Panc1 (cell line): Measurements from ENCODE around the gene CRISPLD2. TPM values are rescaled to one million over a fixed set of nuclear protein-coding genes. Genes with fewer than 3 reads are reported as not detected.
A peak's percentile ranks its signal among the peaks of the same experiment; 100 is the strongest.
"Not testable (repeated sequence)": the region's sequence is repeated elsewhere in the genome, so short reads cannot be mapped to it uniquely, and the experiment has no call there.

Experiments used
- ATAC-seq: fragments of 200-7000 bp; cut with Tn5 transposase; 2 replicates; pipeline ENCODE4 v1.9.1; 2020; ENCODE audit warnings: mild to moderate bottlenecking, moderate library complexity
- BruUV-seq: library from RNA; stranded (reverse); fragments of 400-500 nt; replicated peaks from 2 replicates; lab custom pipeline; 2021; lab: Mats Ljungman, UMichigan
- CTCF ChIA-PET: fragments of 300-600 bp; sonication (Branson Sonifier 250); formaldehyde crosslinking; loops from one replicate; lab custom pipeline; 2022; ENCODE audit warnings: antibody characterized with exemption; lab: Charles Lee
- POLR2A ChIA-PET: fragments of 300-600 bp; sonication (Branson Sonifier 250); formaldehyde crosslinking; loops from one replicate; lab custom pipeline; 2022; ENCODE audit warnings: antibody characterized with exemption; lab: Charles Lee
- DNase-seq: peaks from one replicate; pipeline ENCODE4 v3.0.0-alpha.2; 2010; ENCODE audit warnings: low read depth, low spot score
- H3K27ac ChIP-seq: 2 replicates; pipeline ENCODE4 v1.5.1; 2011; ENCODE audit warnings: mild to moderate bottlenecking, low read length, inconsistent platforms
- H3K27me3 ChIP-seq: fragments of 200-500 bp; sonication (Bioruptor generic); 2 replicates; pipeline ENCODE4 v1.6.0; 2014; ENCODE audit warnings: low read length, inconsistent platforms; ENCODE audit not compliant: control insufficient read depth, insufficient read depth
- H3K36me3 ChIP-seq: fragments of 200-500 bp; sonication (Bioruptor generic); 2 replicates; pipeline ENCODE4 v1.5.1; 2014; ENCODE audit warnings: inconsistent platforms, mild to moderate bottlenecking, low read length, moderate library complexity; ENCODE audit not compliant: control insufficient read depth, insufficient read depth
- H3K4me1 ChIP-seq: 2 replicates; pipeline ENCODE4 v1.5.1; 2011; ENCODE audit warnings: inconsistent platforms, mild to moderate bottlenecking, low read length, moderate library complexity; ENCODE audit not compliant: control insufficient read depth, insufficient read depth
- H3K4me3 ChIP-seq, 2 experiments: 2 replicates each; pipeline ENCODE4 v1.5.1; 2011 to 2012; ENCODE audit warnings: low read depth in 2 of 2, low read length in 2 of 2, mild to moderate bottlenecking in 2 of 2, inconsistent platforms in 1 of 2, moderate library complexity in 1 of 2
- H3K9me3 ChIP-seq: fragments of 200-500 bp; sonication (Bioruptor generic); 2 replicates; pipeline ENCODE4 v1.5.1; 2014; ENCODE audit warnings: low read depth, mild to moderate bottlenecking, inconsistent platforms, low read length, moderate library complexity; ENCODE audit not compliant: control insufficient read depth, insufficient read depth
- CTCF ChIP-seq: fragments of 450-650 bp; IDR thresholded peaks from 2 replicates; pipeline ENCODE4 v1.5.1; 2017; ENCODE audit warnings: mild to moderate bottlenecking
- POLR2AphosphoS5 ChIP-seq: IDR thresholded peaks from 2 replicates; pipeline ENCODE4 v1.6.1; 2012; ENCODE audit warnings: mild to moderate bottlenecking, low read depth, low read length, moderate library complexity
- REST ChIP-seq, 2 experiments: IDR thresholded peaks; 2 replicates each; pipeline ENCODE4 v1.6.1; 2011 to 2012; ENCODE audit warnings: low read depth in 2 of 2, control low read depth in 1 of 2, low read length in 1 of 2, mild to moderate bottlenecking in 1 of 2, moderate library complexity in 1 of 2; ENCODE audit not compliant: insufficient read depth in 1 of 2
- SIN3A ChIP-seq: IDR thresholded peaks from 2 replicates; pipeline ENCODE4 v1.6.1; 2012; ENCODE audit warnings: low read depth, mild to moderate bottlenecking, low read length, moderate library complexity, borderline replicate concordance; ENCODE audit not compliant: insufficient read depth
- TCF7L2 ChIP-seq: IDR thresholded peaks from 2 replicates; pipeline ENCODE4 v1.6.1; 2011; ENCODE audit warnings: mild to moderate bottlenecking, low read depth, low read length, inconsistent platforms
- in situ Hi-C: cut with HindIII; loops from 2 replicates; pipeline ENCODE4 v1.10.0; 2016; ENCODE audit warnings: low sequenced_read_pairs, low pct_unique_long_range_greater_than_20kb
- intact Hi-C: fragments of 100-400 bp; cut with micrococcal nuclease; formaldehyde crosslinking; loops from one replicate; pipeline ENCODE4 v1.10.0; 2022; ENCODE audit not compliant: unreplicated experiment
- total RNA-seq: library from RNA; stranded (reverse); gene quantifications from one replicate; pipeline ENCODE4 v1.2.1, GENCODE V29; 2021; ENCODE audit not compliant: unreplicated experiment

Gene CRISPLD2
- total RNA-seq, 1 experiment from 2014 or later, result 12.9 TPM

- POLR2A ChIA-PET, result interaction anchor here (0.7 kb wide), 1 partner anchor 136 kb away, joined by 4 read pairs; no protein-coding TSS in a partner anchor
- DNase-seq (no peak), ATAC-seq (peak; percentile 70)
- CTCF ChIA-PET, result interaction anchor here (0.6 kb wide), 1 partner anchor 143 kb away, joined by 3 read pairs; no protein-coding TSS in a partner anchor
- Histone ChIP-seq H3K9me3 (no peaks in the 10 kb centered on the region), H3K27ac (no peak overlapping the region), H3K4me3 (no peak overlapping the region), H3K36me3 (no peaks in the 10 kb centered on the region), H3K4me1 (peaks cover 4% of the 10 kb centered on the region), H3K27me3 (no peaks in the 10 kb centered on the region)
- intact Hi-C loops (no loop called here), in situ Hi-C loops (no loop called here)
- no TSS peak for BruUV-seq
- TF ChIP-seq CTCF, result no peak
- TF ChIP-seq SIN3A, result no peak
- no peak for TF ChIP-seq TCF7L2
- TF ChIP-seq REST (IDR thresholded peaks at IDR 0.05; ENCODE audit: insufficient read depth in 1 of 2, low read depth in 2 of 2, low read length in 1 of 2), result no peak
- TF ChIP-seq POLR2AphosphoS5, result no peak
Observed at GRCh38 chr16:84829168-84829965, 9.6 kb downstream of the CRISPLD2 start.

- CTCF ChIA-PET, result no interaction called here
- TF ChIP-seq CTCF (no peak), SIN3A (no peak), POLR2AphosphoS5 (no peak), REST (IDR thresholded peaks at IDR 0.05; ENCODE audit: insufficient read depth in 1 of 2, low read depth in 2 of 2, low read length in 1 of 2) (no peak), TCF7L2 (no peak)
- intact Hi-C loops, result no loop called here
Observed at GRCh38 chr16:84830765-84831384, 11.1 kb downstream of the CRISPLD2 start.

GRCh38 chr16:84831728-84832127 lies 11.9 kb downstream of the CRISPLD2 start:
- H3K4me1 ChIP-seq, CTCF ChIA-PET, H3K4me3 ChIP-seq, H3K36me3 ChIP-seq, H3K27ac ChIP-seq, DNase-seq, intact Hi-C loops, H3K9me3 ChIP-seq, in situ Hi-C loops, ATAC-seq, BruUV-seq, POLR2A ChIA-PET, H3K27me3 ChIP-seq: not testable (repeated sequence)

More at GRCh38 chr16:84830765-84831384, 11.1 kb downstream of the CRISPLD2 start:
- POLR2A ChIA-PET, result no interaction called here
- no TSS peak for BruUV-seq
- Histone ChIP-seq H3K27ac (no peak overlapping the region), H3K9me3 (no peaks in the 10 kb centered on the region), H3K4me1 (peaks cover 9% of the 10 kb centered on the region), H3K4me3 (no peak overlapping the region), H3K27me3 (no peaks in the 10 kb centered on the region), H3K36me3 (no peaks in the 10 kb centered on the region)
- no peak for DNase-seq
- no peak for ATAC-seq
- in situ Hi-C loops, result no loop called here
